K562 (cell line): ENCODE data around the gene GNG7. TPM values are rescaled to one million over a fixed set of nuclear protein-coding genes. Genes with fewer than 3 reads are reported as not detected.

Experiments
- ARHGAP35 ChIP-seq: fragments of 450-650 bp; IDR thresholded peaks from 2 replicates; pipeline ENCODE4 v1.6.1; 2018; ENCODE audit not compliant: partially characterized antibody
- CTCFL ChIP-seq: IDR thresholded peaks from 2 replicates; pipeline ENCODE4 v1.6.1; 2011; ENCODE audit warnings: borderline replicate concordance, low read depth, mild to moderate bottlenecking, moderate library complexity, low read length; ENCODE audit not compliant: insufficient read depth, poor library complexity, severe bottlenecking
- EP300 ChIP-seq: IDR thresholded peaks from 2 replicates; pipeline ENCODE4 v1.6.1; 2012; ENCODE audit warnings: low read length, improper control_type of control experiment
- ETV6 ChIP-seq, 3 experiments: fragments of 150-350 bp in 1 of 3; sonication (generic) in 1 of 3; formaldehyde crosslinking in 1 of 3; IDR thresholded peaks; 2 replicates each; pipeline versions ENCODE4 v1.6.1 to v1.8.0; 2014 to 2022; ENCODE audit warnings: borderline replicate concordance in 2 of 3, low read depth in 2 of 3, antibody characterized with exemption in 1 of 3, low read length in 1 of 3, mild to moderate bottlenecking in 1 of 3, missing genetic modification reagents in 1 of 3
- FOXK1 ChIP-seq: sonication (generic); formaldehyde crosslinking; IDR thresholded peaks from 2 replicates; pipeline ENCODE4 v1.8.0; 2022; ENCODE audit warnings: missing genetic modification reagents, mild to moderate bottlenecking, borderline replicate concordance
- GATAD2A ChIP-seq: fragments of 450-650 bp; IDR thresholded peaks from 2 replicates; pipeline ENCODE4 v1.6.1; 2017
- MBD2 ChIP-seq: sonication (generic); IDR thresholded peaks from 2 replicates; pipeline ENCODE4 v1.6.1; 2016; ENCODE audit warnings: low read depth, borderline replicate concordance
- RBFOX2 ChIP-seq: fragments of 200-400 bp; formaldehyde crosslinking; IDR thresholded peaks from 2 replicates; pipeline ENCODE4 v1.6.1; 2017; ENCODE audit warnings: low read depth, mild to moderate bottlenecking, low read length, moderate library complexity
- SIX5 ChIP-seq, 2 experiments: IDR thresholded peaks; 2 replicates each; pipeline ENCODE4 v1.6.1; 2011; ENCODE audit warnings: low read length in 2 of 2, borderline replicate concordance in 1 of 2, low read depth in 1 of 2, mild to moderate bottlenecking in 1 of 2, moderate library complexity in 1 of 2; ENCODE audit not compliant: insufficient read depth in 1 of 2
- SNRNP70 ChIP-seq: fragments of 200-400 bp; formaldehyde crosslinking; optimal IDR thresholded peaks from 2 replicates; pipeline ENCODE3; 2017; ENCODE audit warnings: low read depth, low read length
- TCF15 ChIP-seq: fragments of 250-450 bp; sonication (Bioruptor Pico); IDR thresholded peaks from 2 replicates; pipeline ENCODE4 v1.8.0; 2022; ENCODE audit warnings: moderate library complexity, mild to moderate bottlenecking, inconsistent platforms
- TRIM25 ChIP-seq: fragments of 450-650 bp; IDR thresholded peaks from 2 replicates; pipeline ENCODE4 v1.7.0; 2016; ENCODE audit warnings: borderline replicate concordance
- U2AF1 ChIP-seq: fragments of 200-400 bp; formaldehyde crosslinking; optimal IDR thresholded peaks from 2 replicates; pipeline ENCODE3; 2017; ENCODE audit warnings: mild to moderate bottlenecking, low read depth, low read length, moderate library complexity
- ZC3H11A ChIP-seq: IDR thresholded peaks from 2 replicates; pipeline ENCODE4 v1.6.1; 2012; ENCODE audit warnings: low read depth, low read length, improper control_type of control experiment
- ZFP36 ChIP-seq: fragments of 150-350 bp; IDR thresholded peaks from 2 replicates; pipeline ENCODE4 v1.6.1; 2018; ENCODE audit warnings: low read length, low read depth; ENCODE audit not compliant: partially characterized antibody
- ZKSCAN8 ChIP-seq: fragments of 200-800 bp; sonication (Bioruptor generic); IDR thresholded peaks from 2 replicates; pipeline ENCODE4 v1.6.1; 2016; ENCODE audit warnings: missing genetic modification characterization, missing compliant biosample characterization
- ZNF197 ChIP-seq: fragments of 200-800 bp; sonication (Bioruptor generic); IDR thresholded peaks from 2 replicates; pipeline ENCODE4 v1.6.1; 2016; ENCODE audit warnings: low read depth, missing genetic modification characterization, missing compliant biosample characterization
- ZNF408 ChIP-seq: fragments of 250-450 bp; sonication (Bioruptor Pico); IDR thresholded peaks from 2 replicates; pipeline ENCODE4 v1.4.0; 2020; ENCODE audit warnings: low read depth, mild to moderate bottlenecking, moderate library complexity
- ZNF507 ChIP-seq: conservative IDR thresholded peaks from 2 replicates; pipeline ENCODE4 v1.6.1; 2017; ENCODE audit warnings: missing genetic modification characterization, missing compliant biosample characterization
- polyA plus RNA-seq, 8 experiments: library from polyadenylated mRNA; depleted of rRNA in 4 of 8; stranded (reverse) in 5 of 8; unstranded in 3 of 8; fragments of >200 nt; fragmentation: Nextera tagmentation in 2 of 8; fragmentation: Illumina TruSeq in 1 of 8; extraction: Ambion mirVana in 2 of 8; extraction: Trizol in 1 of 8; gene quantifications; 2 replicates each; pipeline versions ENCODE4 v1.2.1 to v1.2.3, GENCODE V29; 2011 to 2014; ENCODE audit warnings: inconsistent platforms in 1 of 8, missing spikeins in 1 of 8
- total RNA-seq, 7 experiments: library from RNA; depleted of rRNA in 6 of 7; stranded (reverse); fragments of >200 nt in 6 of 7; fragmentation: Illumina TruSeq in 2 of 7; extraction: Trizol in 2 of 7; gene quantifications; 2 replicates each; pipeline versions ENCODE4 v1.2.1 to v1.2.3, GENCODE V29; 2011 to 2021; ENCODE audit warnings: low replicate concordance in 1 of 7
- TF ChIP-seq, protein P1 (sequence below): sonication (generic); formaldehyde crosslinking; IDR thresholded peaks from 2 replicates; pipeline ENCODE4 v1.9.0; 2022; ENCODE audit warnings: mild to moderate bottlenecking, missing genetic modification reagents
- TF ChIP-seq, protein P2 (sequence below): fragments of 450-650 bp; formaldehyde crosslinking; IDR thresholded peaks from 2 replicates; pipeline ENCODE4 v1.4.0; 2022; ENCODE audit warnings: missing genetic modification characterization

The GNG7 gene
- total and polyA plus RNA-seq, 9 of the 15 experiments (the other 6 are each of a cell fraction or from before 2014, with no cell fraction given) = 0.01 to 0.20 (median 0.06) TPM; not detected in 1

DNA sequence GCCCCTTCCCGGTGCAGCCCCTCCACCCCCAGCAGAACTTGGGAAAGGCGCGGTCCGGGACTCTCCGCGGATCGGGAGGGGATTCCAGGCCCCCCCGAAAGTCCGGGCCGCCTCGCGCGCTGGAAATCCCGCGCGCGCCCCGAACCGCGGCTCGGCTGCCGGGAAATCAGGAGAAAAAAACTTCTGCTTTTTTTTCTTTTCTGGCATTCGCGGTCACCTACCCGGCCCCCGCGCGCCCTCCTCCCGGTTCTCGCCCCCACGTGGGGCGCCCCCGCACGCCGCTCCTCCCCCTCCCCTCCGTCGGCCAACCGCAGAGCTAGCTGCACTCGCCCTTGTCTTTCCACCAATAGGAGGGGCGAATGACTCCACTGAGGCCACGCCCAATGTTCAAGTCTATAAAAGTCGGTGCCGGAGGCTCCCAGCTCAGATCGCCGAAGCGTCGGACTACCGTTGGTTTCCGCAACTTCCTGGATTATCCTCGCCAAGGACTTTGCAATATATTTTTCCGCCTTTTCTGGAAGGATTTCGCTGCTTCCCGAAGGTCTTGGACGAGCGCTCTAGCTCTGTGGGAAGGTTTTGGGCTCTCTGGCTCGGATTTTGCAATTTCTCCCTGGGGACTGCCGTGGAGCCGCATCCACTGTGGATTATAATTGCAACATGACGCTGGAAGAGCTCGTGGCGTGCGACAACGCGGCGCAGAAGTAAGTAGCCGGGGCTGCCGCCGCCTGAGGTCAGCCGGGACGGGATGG is 226.6 kb downstream of the GNG7 start, which contains the start of gene GADD45B (continued):
- no peak for TF ChIP-seq SNRNP70
- no peak for TF ChIP-seq ZNF197 (CRISPR knock-in tag)
- no peak for TF ChIP-seq EP300
- TF ChIP-seq FOXK1 (CRISPR knock-in tag) = no peak
- no peak for TF ChIP-seq TRIM25
- TF ChIP-seq ZKSCAN8 (CRISPR knock-in tag) = no peak
- TF ChIP-seq GATAD2A = no peak
- TF ChIP-seq ZNF507 = no peak
- TF ChIP-seq ZFP36 = peak; percentile 3
- TF ChIP-seq, protein P1, sequence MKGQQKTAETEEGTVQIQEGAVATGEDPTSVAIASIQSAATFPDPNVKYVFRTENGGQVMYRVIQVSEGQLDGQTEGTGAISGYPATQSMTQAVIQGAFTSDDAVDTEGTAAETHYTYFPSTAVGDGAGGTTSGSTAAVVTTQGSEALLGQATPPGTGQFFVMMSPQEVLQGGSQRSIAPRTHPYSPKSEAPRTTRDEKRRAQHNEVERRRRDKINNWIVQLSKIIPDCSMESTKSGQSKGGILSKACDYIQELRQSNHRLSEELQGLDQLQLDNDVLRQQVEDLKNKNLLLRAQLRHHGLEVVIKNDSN (CRISPR knock-in tag) = peak; percentile 84
- TF ChIP-seq CTCFL = no peak
- TF ChIP-seq ZC3H11A = no peak
- no peak for TF ChIP-seq U2AF1
- TF ChIP-seq SIX5 (IDR thresholded peaks at IDR 0.05; ENCODE audit: borderline replicate concordance in 1 of 2, insufficient read depth in 1 of 2, low read depth in 1 of 2, low read length in 2 of 2) = no peak
- TF ChIP-seq, protein P2, sequence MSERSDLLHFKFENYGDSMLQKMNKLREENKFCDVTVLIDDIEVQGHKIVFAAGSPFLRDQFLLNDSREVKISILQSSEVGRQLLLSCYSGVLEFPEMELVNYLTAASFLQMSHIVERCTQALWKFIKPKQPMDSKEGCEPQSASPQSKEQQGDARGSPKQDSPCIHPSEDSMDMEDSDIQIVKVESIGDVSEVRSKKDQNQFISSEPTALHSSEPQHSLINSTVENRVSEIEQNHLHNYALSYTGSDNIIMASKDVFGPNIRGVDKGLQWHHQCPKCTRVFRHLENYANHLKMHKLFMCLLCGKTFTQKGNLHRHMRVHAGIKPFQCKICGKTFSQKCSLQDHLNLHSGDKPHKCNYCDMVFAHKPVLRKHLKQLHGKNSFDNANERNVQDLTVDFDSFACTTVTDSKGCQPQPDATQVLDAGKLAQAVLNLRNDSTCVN (CRISPR knock-in tag) = no peak
- no peak for TF ChIP-seq ARHGAP35
- TF ChIP-seq MBD2 = peak; percentile 72; the same call in 1 of the 2 replicates
- TF ChIP-seq TCF15 (CRISPR knock-in tag) = no peak
- no peak for TF ChIP-seq ZNF408 (CRISPR knock-in tag)
- TF ChIP-seq RBFOX2 = peak; percentile 99
- no peak for TF ChIP-seq ETV6 (IDR thresholded peaks at IDR 0.05; ENCODE audit: borderline replicate concordance in 1 of 2, low read depth in 2 of 2, low read length in 1 of 2)
- TF ChIP-seq ETV6 (CRISPR knock-in tag; IDR thresholded peaks at IDR 0.05; ENCODE audit: borderline replicate concordance) = no peak
